Endothelial cell (in vitro differentiated cells): ENCODE data around the gene NRTN. TPM values are rescaled to one million over a fixed set of nuclear protein-coding genes. Genes with fewer than 3 reads are reported as not detected.
A peak's percentile ranks its signal among the peaks of the same experiment; 100 is the strongest.

Experiments
- DNase-seq: peaks from one replicate; pipeline ENCODE4 v3.0.0; 2021; ENCODE audit warnings: low spot score
- H3K27ac Mint-ChIP-seq: one replicate; pipeline ENCODE4 v1.8.0; 2021; ENCODE audit warnings: mixed read lengths, inconsistent platforms; ENCODE audit not compliant: unreplicated experiment
- H3K27me3 Mint-ChIP-seq: one replicate; pipeline ENCODE4 v1.8.0; 2021; ENCODE audit warnings: mild to moderate bottlenecking, moderate library complexity, mixed read lengths, inconsistent platforms; ENCODE audit not compliant: unreplicated experiment
- H3K36me3 Mint-ChIP-seq: one replicate; pipeline ENCODE4 v1.8.0; 2021; ENCODE audit warnings: mild to moderate bottlenecking, low read depth, mixed read lengths, inconsistent platforms; ENCODE audit not compliant: unreplicated experiment
- H3K4me1 Mint-ChIP-seq: one replicate; pipeline ENCODE4 v1.8.0; 2021; ENCODE audit warnings: mild to moderate bottlenecking, mixed read lengths, inconsistent platforms; ENCODE audit not compliant: unreplicated experiment
- H3K4me3 Mint-ChIP-seq: one replicate; pipeline ENCODE4 v1.8.0; 2021; ENCODE audit warnings: mild to moderate bottlenecking, mixed read lengths, inconsistent platforms; ENCODE audit not compliant: unreplicated experiment
- H3K9me3 Mint-ChIP-seq: one replicate; pipeline ENCODE4 v1.8.0; 2021; ENCODE audit warnings: mixed read lengths, inconsistent platforms; ENCODE audit not compliant: unreplicated experiment
- CTCF ChIP-seq: fragments of 200-600 bp; sonication (generic); IDR thresholded peaks from one replicate; pipeline ENCODE4 v1.5.0; 2021; ENCODE audit warnings: antibody characterized with exemption; ENCODE audit not compliant: unreplicated experiment
- total RNA-seq: library from RNA; stranded (reverse); fragmentation: NEBNext Ultra II Directional; extraction: Animal tissue kit (Norgen Biotek cat#: 25700); gene quantifications from one replicate; pipeline ENCODE4 v1.2.1, GENCODE V29; 2021; ENCODE audit not compliant: unreplicated experiment

Gene NRTN
- total RNA-seq, 1 donor from 2014 or later, result 0.56 TPM

GRCh38 chr19:5828661-5829566, 24.0 kb downstream of the NRTN start:
- TF ChIP-seq CTCF, result no peak
- Mint-ChIP-seq H3K27me3 (peaks cover 7% of the 10 kb centered on the region), H3K9me3 (no peaks in the 10 kb centered on the region), H3K36me3 (no peaks in the 10 kb centered on the region), H3K4me1 (no peaks in the 10 kb centered on the region), H3K4me3 (peak overlapping the region; percentile 90), H3K27ac (peak overlapping the region; percentile 84)
- no peak for DNase-seq

- TF ChIP-seq CTCF, result no peak
- Mint-ChIP-seq H3K36me3 (no peaks in the 10 kb centered on the region), H3K27me3 (peaks cover 7% of the 10 kb centered on the region), H3K9me3 (no peaks in the 10 kb centered on the region), H3K4me1 (no peaks in the 10 kb centered on the region), H3K4me3 (peak overlapping the region; percentile 78), H3K27ac (no peak overlapping the region)
- no peak for DNase-seq
These were observed 24.9 kb downstream of the NRTN start for GRCh38 chr19:5829567-5830310.

GRCh38 chr19:5831159-5831558, 26.3 kb downstream of the NRTN start:
- Mint-ChIP-seq H3K36me3 (no peaks in the 10 kb centered on the region), H3K27me3 (peaks cover 7% of the 10 kb centered on the region), H3K4me1 (no peaks in the 10 kb centered on the region), H3K27ac (no peak overlapping the region), H3K9me3 (no peaks in the 10 kb centered on the region), H3K4me3 (no peak overlapping the region)
- TF ChIP-seq CTCF, result no peak
- DNase-seq, result no peak

- no peak overlapping the region for H3K27ac Mint-ChIP-seq
- no peak for DNase-seq
- H3K27me3 Mint-ChIP-seq, result peaks cover 8% of the 10 kb centered on the region
- no peak overlapping the region for H3K4me3 Mint-ChIP-seq
- no peaks in the 10 kb centered on the region for H3K4me1 Mint-ChIP-seq
- TF ChIP-seq CTCF, result no peak
- no peaks in the 10 kb centered on the region for H3K9me3 Mint-ChIP-seq
- no peaks in the 10 kb centered on the region for H3K36me3 Mint-ChIP-seq
These were observed 27.2 kb downstream of the NRTN start for GRCh38 chr19:5832061-5832460.
